GM15510 (cell line): ENCODE results near the gene CDKN2A.
A peak's percentile ranks its signal among the peaks of the same experiment; 100 is the strongest.

Source experiments
- POLR2A ChIP-seq: IDR thresholded peaks from 3 replicates; pipeline ENCODE4 v1.6.1; 2011; ENCODE audit warnings: borderline replicate concordance; ENCODE audit not compliant: insufficient read length; ENCODE audit errors: extremely low read depth

CDKN2A gene

DNA sequence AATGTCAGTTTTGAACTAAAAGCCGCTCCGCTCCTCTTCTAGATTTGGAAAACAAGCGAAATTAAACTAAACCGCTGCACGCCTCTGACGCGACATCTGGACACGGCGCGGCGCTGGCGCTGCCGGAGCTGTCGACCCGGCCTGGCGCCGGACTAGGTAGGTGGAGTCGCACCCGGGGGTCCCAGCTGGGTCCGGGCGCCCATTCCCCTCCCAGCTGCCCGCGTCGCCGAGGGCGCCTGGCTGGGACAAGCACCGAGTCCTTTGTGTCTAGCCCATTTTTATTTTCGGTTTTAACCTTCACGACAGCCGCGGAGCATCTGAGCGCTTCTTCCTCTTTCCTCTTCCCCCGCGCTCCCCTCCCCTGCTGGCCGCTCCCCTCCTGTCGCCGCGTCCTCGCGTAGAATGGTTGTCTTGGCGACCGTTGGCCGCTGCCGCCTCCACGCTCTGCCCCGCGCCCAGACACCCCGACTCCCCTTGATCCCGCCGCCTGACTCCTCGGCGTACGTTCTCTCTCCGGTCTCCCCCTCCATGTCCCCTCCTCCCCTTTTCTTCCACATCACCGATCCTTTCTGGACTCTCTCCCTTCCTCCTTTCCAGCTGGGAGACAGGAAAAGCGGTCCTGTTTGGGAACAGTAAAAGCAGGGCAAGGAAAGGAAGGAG, 944 bp upstream of the CDKN2A start:
- peak; percentile 53 for TF ChIP-seq POLR2A

DNA sequence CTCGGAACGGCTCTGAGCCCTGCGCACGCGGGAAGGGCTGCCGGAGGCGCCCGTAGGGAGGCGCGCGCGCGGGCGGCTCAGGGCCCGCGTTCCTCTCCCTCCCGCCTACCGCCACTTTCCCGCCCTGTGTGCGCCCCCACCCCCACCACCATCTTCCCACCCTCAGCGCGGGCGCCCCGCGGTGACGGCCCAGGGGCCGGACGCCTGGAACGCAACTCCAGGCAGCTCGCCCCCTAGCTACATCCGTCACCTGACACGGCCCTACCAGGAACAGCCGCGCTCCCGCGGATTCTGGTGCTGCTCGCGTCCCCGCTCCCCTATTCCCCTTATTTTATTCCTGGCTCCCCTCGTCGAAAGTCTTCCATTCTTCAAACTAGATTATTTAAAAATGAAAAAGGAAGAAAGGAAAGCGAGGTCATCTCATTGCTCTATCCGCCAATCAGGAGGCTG, 389 bp upstream of the CDKN2A start, which contains the start of gene CDKN2B-AS1:
Gene CDKN2B-AS1 (plus strand): TSS at position 236 of the 450 bp plus-strand sequence.
- peak; percentile 21 for TF ChIP-seq POLR2A

DNA sequence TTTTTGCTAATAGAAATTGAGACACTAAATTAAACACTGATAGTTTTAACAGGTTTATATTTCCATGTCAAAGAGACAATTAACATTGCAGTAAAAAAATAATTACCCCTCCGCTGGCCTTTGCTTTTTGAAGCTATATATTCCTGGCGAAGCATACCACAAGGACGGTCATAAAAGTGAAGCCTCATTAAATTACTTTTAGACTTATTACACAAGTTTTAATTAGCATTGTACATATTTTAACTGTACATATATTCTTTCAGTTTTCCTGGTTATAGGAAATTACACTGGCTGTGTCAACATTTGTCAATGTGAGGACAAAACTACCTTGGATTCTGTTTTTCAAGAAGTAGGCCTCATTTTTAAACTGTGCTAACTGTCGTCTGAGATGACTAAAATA, 1.2 kb downstream of the CDKN2A start:
- no peak for TF ChIP-seq POLR2A

DNA sequence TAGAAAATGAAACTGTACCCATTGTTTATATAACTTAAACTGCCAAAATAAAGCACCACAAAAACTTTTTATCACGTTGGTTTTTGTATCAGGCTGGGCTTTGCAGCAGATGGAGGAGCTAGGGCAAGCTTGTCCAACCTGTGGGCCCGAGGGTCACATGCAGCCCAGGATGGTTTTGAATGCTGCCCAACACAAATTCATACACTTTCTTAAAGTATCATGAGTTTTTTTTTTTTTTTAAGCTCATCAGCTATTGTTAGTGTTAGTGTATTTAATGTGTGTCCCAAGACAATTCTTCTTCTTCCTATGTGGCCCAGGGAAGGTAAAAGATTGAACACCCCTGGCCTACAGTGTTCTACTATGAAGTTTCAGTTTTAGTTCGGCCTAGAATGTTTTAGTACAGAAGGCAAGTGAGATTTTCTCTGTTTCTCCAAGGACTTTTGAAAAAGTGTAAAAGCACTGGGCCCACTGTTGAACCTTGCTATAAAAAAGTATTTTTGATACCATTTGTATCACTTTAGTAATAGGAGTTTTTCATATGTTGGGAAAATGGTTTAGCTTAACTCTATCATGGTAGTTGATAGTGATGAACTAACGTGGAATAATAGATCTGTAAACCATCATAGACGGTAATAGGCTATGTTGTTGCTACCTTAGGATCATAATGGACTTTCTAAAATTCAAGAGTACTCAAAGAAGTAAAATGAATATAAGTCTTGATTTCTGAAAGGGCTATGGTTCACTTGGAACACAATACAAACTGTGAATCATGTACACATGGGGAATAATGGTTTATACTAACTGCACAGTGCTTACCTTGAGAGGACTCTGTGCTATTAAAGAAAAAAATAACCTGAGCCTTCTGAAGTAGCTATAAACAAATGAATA, 2.9 kb downstream of the CDKN2A start:
- TF ChIP-seq POLR2A: no peak

DNA sequence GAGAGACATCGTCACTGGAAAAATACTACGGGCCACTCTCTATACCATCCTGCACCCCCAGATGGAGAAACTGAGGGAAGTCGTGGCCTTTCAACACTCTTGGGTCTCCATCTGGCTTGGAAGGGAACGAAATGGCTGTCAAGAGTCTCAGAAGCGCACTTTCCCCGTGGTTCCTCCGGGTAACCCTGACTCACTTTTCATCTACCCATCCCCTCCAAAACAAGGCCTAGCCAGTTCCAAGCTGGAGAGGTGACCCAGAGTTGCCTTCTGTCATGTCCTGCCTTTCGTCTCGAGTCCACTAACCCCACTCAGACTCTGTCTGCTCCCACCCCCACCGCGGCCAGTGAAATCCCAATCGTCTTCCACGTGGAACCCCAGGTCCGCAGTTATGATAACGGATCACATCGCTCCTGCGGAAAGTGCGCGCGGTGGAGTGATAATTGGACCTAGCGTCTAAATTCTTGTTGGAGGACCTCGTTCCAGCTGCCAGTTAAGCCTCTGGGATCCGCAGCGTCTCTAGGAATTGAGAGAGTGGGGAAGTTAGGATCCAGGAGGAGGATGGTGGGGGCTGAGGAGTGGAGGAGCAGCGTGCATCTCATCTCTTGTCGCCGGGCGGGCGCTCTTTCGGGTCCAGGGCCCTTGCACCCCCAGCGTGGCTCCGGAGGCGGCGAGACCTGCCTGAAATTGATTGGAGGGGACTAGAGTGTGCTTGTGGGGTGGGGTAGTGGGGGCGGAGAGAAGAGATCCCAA, 4.6 kb downstream of the CDKN2A start:
- no peak for TF ChIP-seq POLR2A

DNA sequence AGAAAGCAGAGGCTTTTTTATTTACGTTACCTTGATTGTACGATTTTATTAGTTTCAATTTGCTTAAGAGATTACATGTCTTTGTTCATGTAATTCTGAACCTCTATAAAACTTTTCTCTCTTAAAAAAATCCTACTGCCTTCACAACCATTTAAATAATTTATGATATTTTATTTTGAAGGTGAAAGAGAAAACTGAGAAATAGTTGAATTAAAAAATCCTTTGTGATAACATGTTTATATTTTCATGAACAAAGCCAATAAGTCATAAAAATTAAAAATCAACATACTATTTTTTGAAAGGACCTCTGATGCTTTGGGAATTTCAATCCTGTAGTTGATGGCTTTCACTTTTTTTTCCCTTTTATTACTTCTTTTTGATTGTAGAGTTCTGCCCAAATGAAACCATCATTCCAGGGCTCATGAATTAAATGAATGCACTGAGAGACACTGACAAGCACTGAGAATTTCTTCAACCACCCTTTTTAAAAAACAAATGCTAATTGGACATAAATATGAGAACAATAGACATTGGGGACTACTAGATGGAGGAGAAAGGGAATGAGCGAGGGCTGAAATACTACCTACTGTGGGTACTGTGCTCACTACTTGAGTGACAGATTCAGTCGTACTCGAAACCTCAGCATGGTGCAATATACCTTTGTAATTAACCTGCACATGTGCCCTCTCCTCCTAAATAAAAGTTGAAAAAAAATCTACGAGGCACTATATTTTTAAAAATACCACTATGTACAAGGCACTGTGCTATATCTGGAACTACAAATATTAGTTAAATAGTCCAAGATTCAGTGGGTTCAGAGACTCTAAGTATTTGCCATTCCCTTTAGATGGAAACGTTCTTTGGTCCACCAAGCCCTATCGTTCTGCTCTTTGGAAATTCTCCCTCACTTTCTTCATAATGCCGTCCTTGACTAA, 5.9 kb downstream of the CDKN2A start:
- TF ChIP-seq POLR2A: no peak

DNA sequence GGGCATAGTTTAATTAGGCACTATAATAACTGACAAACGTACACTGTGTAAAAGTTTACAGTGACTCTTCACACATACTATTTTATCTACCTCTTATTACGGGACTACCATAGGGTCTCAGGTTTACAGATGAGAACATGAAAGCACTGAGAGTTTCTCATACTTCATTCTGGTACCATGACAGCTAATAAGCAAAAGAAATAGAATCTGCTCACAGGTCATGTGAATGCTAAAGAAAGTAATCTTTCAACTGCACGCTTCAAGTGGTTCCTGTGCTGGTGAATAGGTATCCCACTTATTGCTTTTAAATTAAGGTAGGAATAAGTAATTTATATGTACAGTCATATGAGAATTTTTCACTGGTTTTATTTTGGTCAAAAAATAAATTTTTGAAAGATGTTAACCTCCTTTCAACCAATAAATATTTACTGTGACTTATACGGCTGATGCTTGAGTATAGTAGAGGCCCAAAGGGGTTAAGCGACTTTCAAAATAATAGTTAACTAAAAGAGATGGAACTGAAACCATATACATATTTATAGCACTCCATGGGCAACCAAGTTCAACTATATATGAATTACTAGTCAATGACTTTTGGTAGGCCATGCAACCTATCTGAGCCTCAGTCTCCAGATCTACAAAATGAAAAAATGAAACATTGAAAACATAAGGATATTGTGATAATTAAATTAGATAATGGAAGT, 8.1 kb downstream of the CDKN2A start:
- TF ChIP-seq POLR2A: no peak

DNA sequence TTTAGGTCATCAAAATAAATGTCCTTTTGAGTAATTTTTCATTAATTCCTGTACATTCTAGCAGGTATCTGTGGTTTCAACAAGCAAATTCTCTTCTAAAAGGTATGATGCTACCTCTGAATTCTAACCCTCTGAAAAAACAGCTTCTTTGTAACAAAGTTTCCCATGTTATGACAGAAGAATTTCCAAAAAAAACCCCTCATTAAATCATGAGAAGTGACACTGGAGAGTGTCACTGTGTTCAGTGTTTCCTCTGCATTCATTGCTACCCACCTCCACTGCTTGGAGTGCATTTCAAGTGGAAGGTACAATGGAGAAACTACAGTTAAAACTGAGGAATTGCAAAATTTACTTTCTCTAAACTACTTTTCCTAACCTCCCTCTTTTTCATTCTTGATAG, 10.1 kb downstream of the CDKN2A start:
- TF ChIP-seq POLR2A: no peak

DNA sequence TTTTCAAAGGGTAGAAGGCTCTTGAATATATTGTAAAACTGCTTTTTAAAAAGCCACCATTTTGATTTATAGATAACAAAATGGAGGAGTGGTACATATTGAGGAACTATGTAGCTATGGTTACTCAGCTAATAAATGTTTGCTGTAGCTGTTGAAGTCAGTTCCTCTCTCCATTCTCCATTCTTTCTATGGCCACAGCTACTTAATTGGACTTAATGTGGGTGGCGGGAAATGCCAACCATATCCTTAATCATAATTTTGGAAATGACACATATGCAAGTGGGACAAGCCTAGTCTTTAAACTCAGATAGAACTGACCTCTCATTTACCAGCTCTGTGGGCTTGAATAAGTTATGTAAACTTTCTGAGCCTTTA, 10.6 kb downstream of the CDKN2A start:
- no peak for TF ChIP-seq POLR2A

DNA sequence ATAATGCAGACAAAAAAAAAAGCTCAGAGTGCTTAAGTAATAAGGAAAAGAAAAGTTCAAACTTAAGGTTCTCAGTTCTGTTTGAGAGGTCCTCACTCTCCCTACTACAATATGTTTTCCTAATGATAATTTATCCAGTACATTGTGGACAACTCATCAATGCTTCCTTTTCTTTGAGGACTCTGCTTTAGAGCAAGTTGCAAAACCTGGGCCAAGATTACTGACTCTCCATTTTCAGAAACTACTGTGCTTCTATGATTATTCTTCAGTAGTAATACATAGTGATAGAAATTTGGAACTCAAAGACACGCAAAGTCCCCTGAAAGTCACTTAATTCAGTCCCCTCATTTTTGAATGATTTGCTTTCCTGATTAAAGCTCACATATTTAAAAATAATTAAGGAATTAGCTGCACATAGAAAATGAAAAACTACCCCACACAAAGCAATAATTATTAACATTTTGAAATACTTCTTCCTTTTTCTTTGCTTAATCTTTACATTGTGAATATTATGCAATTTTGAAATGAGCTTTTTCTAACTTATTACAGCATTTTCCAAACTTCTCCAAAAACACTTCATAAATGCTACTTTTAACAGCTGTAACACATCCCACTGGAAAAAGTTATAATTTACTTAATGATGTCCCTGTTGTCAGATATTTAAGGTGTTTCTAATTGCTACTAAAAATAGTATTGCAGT, 11.2 kb downstream of the CDKN2A start:
- TF ChIP-seq POLR2A: no peak

DNA sequence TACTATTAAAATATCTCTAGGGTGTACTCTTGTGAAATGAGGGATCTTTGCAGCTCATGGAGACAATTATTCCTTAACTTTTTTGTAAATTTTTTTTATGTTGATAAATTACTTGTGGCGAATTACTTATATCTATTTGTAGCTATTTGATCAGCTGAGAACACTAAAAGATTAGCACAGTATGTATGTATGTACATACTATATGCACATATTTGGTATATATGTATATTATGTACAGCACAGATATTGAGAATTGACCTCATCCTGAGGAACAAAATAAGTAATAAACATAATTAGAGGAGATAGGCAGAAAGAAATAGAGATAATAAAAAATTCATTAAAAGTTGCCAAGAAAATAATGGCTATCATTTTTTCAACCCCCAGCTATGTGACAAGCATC, 11.8 kb downstream of the CDKN2A start:
- TF ChIP-seq POLR2A: no peak

DNA sequence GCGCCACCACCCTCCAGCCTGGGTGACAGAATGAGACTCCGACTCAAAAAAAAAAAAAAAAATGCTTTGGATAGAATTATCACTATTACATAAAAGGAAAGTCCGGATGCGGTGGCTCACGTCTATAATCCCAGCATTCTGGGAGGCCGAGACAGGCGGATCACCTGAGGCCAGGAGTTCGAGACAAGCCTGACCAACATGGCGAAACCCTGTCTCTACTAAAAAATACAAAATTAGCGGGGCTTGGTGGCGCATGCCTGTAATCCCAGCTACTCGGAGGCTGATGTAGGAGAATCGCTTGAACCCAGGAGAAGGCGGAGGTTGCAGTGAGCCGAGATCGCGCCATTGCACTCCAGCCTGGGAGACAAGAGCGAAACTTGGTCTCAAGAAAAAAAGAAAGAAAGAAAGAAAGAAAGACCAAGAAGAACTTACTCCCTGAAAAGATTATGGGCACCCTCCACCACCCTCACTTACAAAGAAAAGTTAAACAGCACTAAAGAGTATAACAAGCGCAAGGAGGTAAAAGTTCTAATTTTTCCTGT, 17.8 kb downstream of the CDKN2A start:
- TF ChIP-seq POLR2A: no peak
